ENCODE results near the gene XXYLT1. TPM values are rescaled to one million over a fixed set of nuclear protein-coding genes. Genes with fewer than 3 reads are reported as not detected.
A peak's percentile ranks its signal among the peaks of the same experiment; 100 is the strongest.

The XXYLT1 gene
- total RNA-seq, 1 experiment from 2014 or later: 53.9 TPM

- Histone ChIP-seq H3K4me1 (ENCODE audit: insufficient read depth, low read length, poor library complexity, severe bottlenecking) (peaks cover 95% of the 10 kb centered on the region), H3K9me3 (ENCODE audit: low read depth, low read length, poor library complexity, severe bottlenecking) (no peaks in the 10 kb centered on the region), H3K36me3 (ENCODE audit: insufficient read depth, low read length, poor library complexity, severe bottlenecking) (no peaks in the 10 kb centered on the region), H3K4me3 (ENCODE audit: low read depth, low read length, poor library complexity, severe bottlenecking) (peak overlapping the region; percentile 28), H3K27me3 (replicated peaks; ENCODE audit: insufficient read depth, low read depth, low read length, poor library complexity) (no peaks in the 10 kb centered on the region), H3K27ac (ENCODE audit: low read depth, low read length, poor library complexity, severe bottlenecking) (peak overlapping the region; percentile 89)
- TF ChIP-seq EZH2 (IDR thresholded peaks at IDR 0.05; ENCODE audit: borderline replicate concordance, low read depth, low read length, poor library complexity, severe bottlenecking): no peak
- ChIA-PET CTCF (no interaction called here), POLR2A (ENCODE audit: low non-redundant PET) (interaction anchor here (0.6 to 0.7 kb wide), 4 partner anchors 27 to 497 kb away, joined by 3 to 4 read pairs (median 4); partner anchors contain the start of gene FAM43A)
- no peak for DNase-seq (ENCODE audit: low spot score)
- intact Hi-C loops (cut with micrococcal nuclease; ENCODE audit: unreplicated experiment): no loop called here
- TSS peak; percentile 18 for BruUV-seq (replicated peaks)
Observed at GRCh38 chr3:195183071-195183776, 87.7 kb downstream of the XXYLT1 start.

- intact Hi-C loops (cut with micrococcal nuclease; ENCODE audit: unreplicated experiment): no loop called here
- Histone ChIP-seq H3K27ac (ENCODE audit: low read depth, low read length, poor library complexity, severe bottlenecking) (peak overlapping the region; percentile 89), H3K4me3 (ENCODE audit: low read depth, low read length, poor library complexity, severe bottlenecking) (peak overlapping the region; percentile 28), H3K27me3 (replicated peaks; ENCODE audit: insufficient read depth, low read depth, low read length, poor library complexity) (no peaks in the 10 kb centered on the region), H3K9me3 (ENCODE audit: low read depth, low read length, poor library complexity, severe bottlenecking) (no peaks in the 10 kb centered on the region), H3K4me1 (ENCODE audit: insufficient read depth, low read length, poor library complexity, severe bottlenecking) (peaks cover 90% of the 10 kb centered on the region), H3K36me3 (ENCODE audit: insufficient read depth, low read length, poor library complexity, severe bottlenecking) (no peaks in the 10 kb centered on the region)
- ChIA-PET CTCF (no interaction called here), POLR2A (ENCODE audit: low non-redundant PET) (interaction anchor here (0.5 to 0.7 kb wide), 2 partner anchors 13 to 76 kb away, joined by 4 read pairs; no protein-coding TSS in a partner anchor)
- no TSS peak for BruUV-seq (replicated peaks)
- peak; percentile 90 for DNase-seq (ENCODE audit: low spot score)
- TF ChIP-seq EZH2 (IDR thresholded peaks at IDR 0.05; ENCODE audit: borderline replicate concordance, low read depth, low read length, poor library complexity, severe bottlenecking) (no peak), CTCF (conservative IDR thresholded peaks at IDR 0.05; ENCODE audit: low read depth, low read length) (no peak)
Observed at GRCh38 chr3:195182470-195182795, 88.5 kb downstream of the XXYLT1 start.

DNA sequence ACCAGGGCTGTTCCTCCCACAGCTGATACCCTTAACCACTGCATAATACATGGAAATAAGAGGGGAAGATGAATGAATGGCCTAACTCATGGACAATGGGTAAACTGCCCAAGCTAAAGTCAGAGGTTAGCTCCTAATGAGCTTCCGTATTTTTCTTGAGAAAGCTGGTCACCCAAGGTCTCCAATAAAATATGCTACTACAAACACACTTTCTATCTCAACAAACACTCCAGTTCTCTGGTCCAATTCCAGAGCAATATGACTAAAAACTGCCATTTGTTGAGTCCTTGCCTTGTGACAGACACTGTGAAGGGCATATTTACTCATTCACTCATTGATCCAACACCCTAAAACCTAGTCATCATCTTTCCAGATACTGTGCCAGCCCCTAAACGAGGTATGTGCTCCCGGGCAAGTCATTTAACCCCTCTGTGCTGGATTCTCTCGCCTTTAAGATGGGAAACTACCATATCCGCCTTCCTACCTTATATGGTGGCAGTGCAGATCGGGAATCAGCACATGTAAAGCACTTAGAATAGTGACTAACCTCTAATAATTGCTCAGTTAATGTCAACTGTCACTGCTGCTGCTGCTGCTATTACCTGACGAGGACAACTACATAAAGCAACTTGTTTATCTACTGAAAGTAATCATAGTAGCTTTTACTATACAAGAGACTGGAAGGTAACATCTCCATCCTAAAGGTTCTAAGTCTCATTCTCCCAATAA, 89.1 kb downstream of the XXYLT1 start:
- ChIA-PET CTCF (no interaction called here), POLR2A (ENCODE audit: low non-redundant PET) (interaction anchor here (0.5 to 0.7 kb wide), 2 partner anchors 13 to 77 kb away, joined by 4 read pairs; no protein-coding TSS in a partner anchor)
- Histone ChIP-seq H3K27ac (ENCODE audit: low read depth, low read length, poor library complexity, severe bottlenecking) (peak overlapping the region; percentile 89), H3K9me3 (ENCODE audit: low read depth, low read length, poor library complexity, severe bottlenecking) (no peaks in the 10 kb centered on the region), H3K36me3 (ENCODE audit: insufficient read depth, low read length, poor library complexity, severe bottlenecking) (no peaks in the 10 kb centered on the region), H3K27me3 (replicated peaks; ENCODE audit: insufficient read depth, low read depth, low read length, poor library complexity) (no peaks in the 10 kb centered on the region), H3K4me1 (ENCODE audit: insufficient read depth, low read length, poor library complexity, severe bottlenecking) (peaks cover 89% of the 10 kb centered on the region), H3K4me3 (ENCODE audit: low read depth, low read length, poor library complexity, severe bottlenecking) (peak overlapping the region; percentile 28)
- intact Hi-C loops (cut with micrococcal nuclease; ENCODE audit: unreplicated experiment): no loop called here
- TF ChIP-seq CTCF (conservative IDR thresholded peaks at IDR 0.05; ENCODE audit: low read depth, low read length) (no peak), EZH2 (IDR thresholded peaks at IDR 0.05; ENCODE audit: borderline replicate concordance, low read depth, low read length, poor library complexity, severe bottlenecking) (no peak)
- no TSS peak for BruUV-seq (replicated peaks)
- DNase-seq (ENCODE audit: low spot score): no peak
